Measurements from ENCODE around the gene ATP9A. TPM values are rescaled to one million over a fixed set of nuclear protein-coding genes. Genes with fewer than 3 reads are reported as not detected.
"Not testable (repeated sequence)": the region's sequence is repeated elsewhere in the genome, so short reads cannot be mapped to it uniquely, and the experiment has no call there.

The ATP9A gene
- total RNA-seq, 1 donor from 2014 or later, result 18.2 TPM

- Mint-ChIP-seq H3K36me3 (no peaks in the 10 kb centered on the region), H3K4me3 (no peak overlapping the region), H3K9me3 (peaks cover 5% of the 10 kb centered on the region), H3K4me1 (peaks cover 3% of the 10 kb centered on the region), H3K27ac (no peak overlapping the region), H3K27me3 (ENCODE audit: insufficient read depth, low read depth) (peaks cover 13% of the 10 kb centered on the region)
- no peaks in the 10 kb centered on the region for H3K36me3 ChIP-seq
- H3K79me2 ChIP-seq (ENCODE audit: low read depth), result no peaks in the 10 kb centered on the region
- no peak overlapping the region for H3K4me2 ChIP-seq
- no peaks in the 10 kb centered on the region for H4K20me1 ChIP-seq (ENCODE audit: low read depth)
- H3K27me3 ChIP-seq, result no peaks in the 10 kb centered on the region
- no peaks in the 10 kb centered on the region for H3K9me3 ChIP-seq (ENCODE audit: low read depth)
- TF ChIP-seq EZH2 (IDR thresholded peaks at IDR 0.05), result no peak
- no peak for TF ChIP-seq CTCF (IDR thresholded peaks at IDR 0.05)
- TF ChIP-seq EZH2phosphoT487 (IDR thresholded peaks at IDR 0.05), result no peak
- H3K4me3 ChIP-seq, result no peak overlapping the region
- peak overlapping the region; percentile 34 for H2AFZ ChIP-seq (replicated peaks)
- no peaks in the 10 kb centered on the region for H3F3A ChIP-seq (ENCODE audit: low read depth)
- H3K27ac ChIP-seq, result no peak overlapping the region
- DNase-seq (ENCODE audit: low spot score), result no peak
- no peak overlapping the region for H3K9ac ChIP-seq
- no peaks in the 10 kb centered on the region for H3K4me1 ChIP-seq
Measured at GRCh38 chr20:51570739-51571459, 197.3 kb downstream of the ATP9A start.

GRCh38 chr20:51569815-51570738 lies 198.1 kb downstream of the ATP9A start:
- Mint-ChIP-seq H3K9me3 (peaks cover 5% of the 10 kb centered on the region), H3K27ac (no peak overlapping the region), H3K36me3 (no peaks in the 10 kb centered on the region), H3K27me3 (ENCODE audit: insufficient read depth, low read depth) (peaks cover 15% of the 10 kb centered on the region), H3K4me3 (no peak overlapping the region), H3K4me1 (peaks cover 7% of the 10 kb centered on the region)
- H3K27ac ChIP-seq, result no peak overlapping the region
- no peak overlapping the region for H3K4me2 ChIP-seq
- no peaks in the 10 kb centered on the region for H3K79me2 ChIP-seq (ENCODE audit: low read depth)
- no peaks in the 10 kb centered on the region for H3K4me1 ChIP-seq
- no peak for TF ChIP-seq CTCF (IDR thresholded peaks at IDR 0.05)
- no peak for TF ChIP-seq EZH2phosphoT487 (IDR thresholded peaks at IDR 0.05)
- TF ChIP-seq EZH2 (IDR thresholded peaks at IDR 0.05), result no peak
- no peak overlapping the region for H3K9ac ChIP-seq
- no peaks in the 10 kb centered on the region for H3K9me3 ChIP-seq (ENCODE audit: low read depth)
- no peaks in the 10 kb centered on the region for H4K20me1 ChIP-seq (ENCODE audit: low read depth)
- DNase-seq (ENCODE audit: low spot score), result no peak
- no peak overlapping the region for H3K4me3 ChIP-seq
- H2AFZ ChIP-seq (replicated peaks), result no peak overlapping the region
- no peaks in the 10 kb centered on the region for H3K27me3 ChIP-seq
- H3K36me3 ChIP-seq, result no peaks in the 10 kb centered on the region
- no peaks in the 10 kb centered on the region for H3F3A ChIP-seq (ENCODE audit: low read depth)

- H3K4me3 Mint-ChIP-seq, result not testable (repeated sequence)
- Mint-ChIP-seq H3K4me1 (peaks cover 14% of the 10 kb centered on the region), H3K27me3 (ENCODE audit: insufficient read depth, low read depth) (peaks cover 19% of the 10 kb centered on the region)
Measured at GRCh38 chr20:51568533-51568932, 199.7 kb downstream of the ATP9A start.

More at GRCh38 chr20:51568533-51568932, 199.7 kb downstream of the ATP9A start:
- not testable (repeated sequence) for H3K4me3 ChIP-seq; H3K4me2 ChIP-seq; H3K27ac ChIP-seq; H3K36me3 Mint-ChIP-seq; H4K20me1 ChIP-seq (ENCODE audit: low read depth); H3K9me3 Mint-ChIP-seq; H2AFZ ChIP-seq (replicated peaks); H3K79me2 ChIP-seq (ENCODE audit: low read depth); H3K36me3 ChIP-seq; H3K9me3 ChIP-seq (ENCODE audit: low read depth); H3K9ac ChIP-seq; H3K4me1 ChIP-seq; H3F3A ChIP-seq (ENCODE audit: low read depth); H3K27ac Mint-ChIP-seq; DNase-seq (ENCODE audit: low spot score)
- H3K27me3 ChIP-seq, result peaks cover 15% of the 10 kb centered on the region

Data from neural progenitor cell (in vitro differentiated cells).